SHP77 treated with DMSO at 0.1 percent for 48 hours (cell line): ENCODE measurements around the gene ADGB.

Source experiments
- DNase-seq: peaks from one replicate; lab custom pipeline; 2025; lab: John Stamatoyannopoulos, UW

Gene ADGB

GRCh38 chr6:146861029-146861563, 262.3 kb downstream of the ADGB start:
- DNase-seq: no peak

DNA sequence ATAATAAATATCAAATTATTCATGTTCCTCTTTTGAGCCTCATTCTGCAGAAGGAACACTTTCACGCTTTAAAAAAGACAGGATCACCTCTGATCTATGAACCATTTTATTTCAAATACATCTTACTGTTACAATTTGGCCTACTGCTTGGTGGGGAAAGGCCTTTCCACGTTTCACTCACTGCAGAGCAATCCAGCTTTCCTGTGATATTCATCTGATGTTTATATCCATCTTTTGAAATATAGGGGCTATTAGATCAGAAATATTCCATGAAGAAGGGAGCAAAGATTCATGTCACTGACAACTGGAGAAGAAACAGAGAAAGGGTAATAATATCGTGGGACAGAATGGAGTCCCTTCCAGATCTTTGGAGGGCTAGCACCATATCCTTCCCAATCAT, 262.9 kb downstream of the ADGB start:
- no peak for DNase-seq

- no peak for DNase-seq
Observed at GRCh38 chr6:146862508-146862919, 263.7 kb downstream of the ADGB start.

- DNase-seq: no peak
Observed at GRCh38 chr6:146864300-146864699, 265.5 kb downstream of the ADGB start.

DNA sequence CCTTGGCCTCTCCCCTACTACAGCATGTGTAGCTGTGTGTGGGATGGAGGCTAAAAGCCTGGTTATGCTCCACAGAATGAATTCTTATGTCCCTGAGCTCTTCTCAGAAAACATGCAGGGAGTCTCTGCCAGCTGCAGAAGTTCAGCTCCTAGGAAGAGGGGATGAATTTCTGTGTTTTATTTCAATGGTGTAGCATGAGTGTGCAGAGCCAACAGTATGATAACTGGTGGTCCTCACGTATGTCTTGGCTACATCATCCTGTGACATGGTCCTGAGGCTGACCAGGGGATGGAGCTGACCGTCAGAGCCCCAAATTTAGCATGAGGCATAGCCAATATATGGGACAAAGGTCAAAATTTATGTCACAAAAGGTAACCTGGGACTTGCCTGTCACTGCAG, 266.1 kb downstream of the ADGB start:
- DNase-seq: no peak
